SK-MEL-5 (cell line): ENCODE measurements around the gene NDST3. TPM values are rescaled to one million over a fixed set of nuclear protein-coding genes. Genes with fewer than 3 reads are reported as not detected.
A peak's percentile ranks its signal among the peaks of the same experiment; 100 is the strongest.

Experiments
- DNase-seq: peaks from one replicate; pipeline ENCODE4 v3.0.0-alpha.2; 2016; ENCODE audit warnings: low read depth, low spot score
- in situ Hi-C: cut with HindIII; loops from 2 replicates; pipeline ENCODE4 v1.10.0; 2016; ENCODE audit warnings: low sequenced_read_pairs, high pct_unique_total_duplicates, low pct_unique_long_range_greater_than_20kb
- total RNA-seq: library from RNA; depleted of rRNA; stranded (reverse); fragments of >200 nt; shearing (Covaris generic); gene quantifications from 2 replicates; pipeline ENCODE4 v1.2.3, GENCODE V29; 2014

Gene NDST3
- total RNA-seq, 1 experiment from 2014 or later: not detected

DNA sequence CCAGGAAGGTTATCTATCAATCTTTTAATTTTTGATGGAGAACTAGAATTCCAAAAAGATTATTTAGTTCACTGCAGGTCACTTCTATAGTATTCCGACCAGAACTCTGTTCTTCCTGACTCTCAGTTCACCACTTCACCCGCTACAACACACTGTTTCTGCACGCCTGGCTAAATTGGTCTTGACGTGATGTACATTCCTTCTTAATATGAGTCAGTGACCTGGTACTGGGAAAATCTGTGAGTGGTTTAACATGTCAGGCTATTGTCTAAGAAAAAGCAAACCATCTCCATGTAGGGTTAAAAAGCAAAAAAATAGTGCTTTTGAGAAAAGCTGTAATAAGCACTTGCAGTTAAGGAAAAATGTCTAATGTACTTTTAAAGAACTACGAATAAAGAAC is 120.4 kb downstream of the NDST3 start:
- in situ Hi-C loops: no loop called here
- no peak for DNase-seq

DNA sequence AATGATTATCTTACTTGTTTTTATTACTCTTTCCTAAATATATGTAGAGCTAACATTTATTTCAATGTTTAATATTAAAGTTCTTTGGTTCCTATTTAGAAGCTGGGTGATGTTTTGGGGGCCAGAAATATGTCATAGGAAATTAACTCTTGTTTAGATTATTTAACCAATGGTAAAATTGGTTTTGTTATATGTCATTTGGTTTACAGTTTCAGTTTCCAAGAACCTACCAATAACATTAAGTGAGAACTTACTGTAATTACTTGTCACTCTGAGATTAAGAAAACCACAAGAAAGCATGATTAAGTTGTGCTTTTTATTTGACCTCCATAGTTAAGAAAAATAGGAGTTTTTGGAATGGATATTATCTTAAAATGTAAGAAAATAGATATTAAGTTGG is 121.2 kb downstream of the NDST3 start:
- in situ Hi-C loops: no loop called here
- DNase-seq: no peak

DNA sequence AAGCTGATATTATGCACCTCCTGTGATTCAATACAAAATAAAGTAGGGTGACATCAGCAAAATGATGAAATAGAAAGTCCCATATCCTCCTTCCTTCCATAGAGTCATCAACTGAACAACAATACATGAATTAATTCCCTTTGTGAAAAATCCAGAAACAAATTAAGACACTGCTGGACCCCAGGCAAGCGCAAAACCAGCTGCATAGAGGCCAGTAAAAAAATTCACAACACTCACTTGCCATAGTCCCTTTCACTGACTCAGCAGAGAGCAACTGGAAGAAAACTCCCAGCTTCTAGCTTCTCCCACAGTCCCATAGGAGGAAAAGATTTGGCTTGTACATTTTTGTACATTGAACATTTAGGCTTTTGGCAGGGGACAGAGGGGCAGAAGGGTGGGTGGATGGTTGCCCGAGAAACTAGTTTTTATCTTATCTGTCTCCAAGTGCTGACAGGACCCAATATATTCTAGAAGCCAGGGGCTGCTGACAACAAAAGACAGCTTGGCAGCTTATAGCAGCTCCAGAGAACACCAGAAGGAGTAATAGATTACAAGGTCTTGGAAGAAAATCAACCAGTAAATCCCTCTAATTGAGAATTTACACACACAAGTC is 124.6 kb downstream of the NDST3 start:
- no peak for DNase-seq
- in situ Hi-C loops: no loop called here

DNA sequence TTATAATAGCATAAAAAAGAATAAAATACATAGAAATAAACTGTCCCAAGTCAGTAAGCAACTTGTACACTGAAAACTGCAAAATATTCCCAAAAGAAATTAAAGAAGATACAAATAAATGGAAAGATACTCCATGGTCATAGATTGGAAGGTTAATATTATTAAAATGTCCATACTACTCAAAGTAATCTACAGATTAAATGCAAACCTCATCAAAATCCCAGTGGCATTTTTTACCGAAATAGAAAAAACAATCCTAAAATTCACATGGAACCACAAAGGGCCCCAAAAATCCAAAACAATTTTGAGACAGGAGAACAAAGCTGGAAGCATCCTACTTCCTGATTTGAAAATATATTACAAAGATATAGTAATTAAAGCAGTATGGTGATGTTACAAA is 133.0 kb downstream of the NDST3 start:
- in situ Hi-C loops: no loop called here
- DNase-seq: no peak

DNA sequence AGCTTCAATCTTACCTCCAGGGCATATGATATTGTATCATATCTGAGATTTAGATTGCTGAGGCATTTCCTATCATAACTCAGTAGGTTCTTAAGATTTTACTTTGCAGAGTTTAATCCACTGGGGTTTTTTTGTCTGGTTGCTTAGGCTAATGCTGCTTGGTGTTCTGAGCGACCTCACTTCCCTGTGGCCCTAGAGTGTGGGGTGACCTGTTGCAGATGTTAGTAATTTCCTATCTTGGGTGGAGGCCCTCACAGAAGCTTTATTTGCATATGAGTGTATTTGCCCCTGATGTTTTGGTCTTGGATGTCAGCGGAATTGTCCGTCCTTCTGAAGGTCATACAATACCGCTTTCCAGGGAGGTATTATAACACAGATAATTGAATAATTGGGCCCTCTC is 137.1 kb downstream of the NDST3 start:
- in situ Hi-C loops: no loop called here
- no peak for DNase-seq

DNA sequence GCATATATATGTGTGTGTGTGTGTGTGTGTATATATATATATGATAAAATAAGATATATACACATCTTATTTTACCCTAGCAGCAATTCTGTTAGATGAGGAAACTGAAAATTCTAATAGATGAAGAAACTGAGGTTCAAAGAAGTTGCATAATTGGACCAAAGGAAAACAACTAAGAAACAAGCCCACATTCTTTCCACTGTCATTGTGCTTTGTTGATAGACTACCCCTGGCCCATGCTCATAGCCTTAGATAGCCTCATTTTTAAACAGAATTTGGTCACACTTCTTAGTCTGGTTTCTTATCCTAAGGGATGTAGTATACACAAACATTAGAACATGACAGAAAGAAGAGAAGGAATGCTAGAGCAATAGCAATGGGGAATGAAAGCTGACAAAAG is 138.8 kb downstream of the NDST3 start:
- DNase-seq: no peak
- in situ Hi-C loops: no loop called here

DNA sequence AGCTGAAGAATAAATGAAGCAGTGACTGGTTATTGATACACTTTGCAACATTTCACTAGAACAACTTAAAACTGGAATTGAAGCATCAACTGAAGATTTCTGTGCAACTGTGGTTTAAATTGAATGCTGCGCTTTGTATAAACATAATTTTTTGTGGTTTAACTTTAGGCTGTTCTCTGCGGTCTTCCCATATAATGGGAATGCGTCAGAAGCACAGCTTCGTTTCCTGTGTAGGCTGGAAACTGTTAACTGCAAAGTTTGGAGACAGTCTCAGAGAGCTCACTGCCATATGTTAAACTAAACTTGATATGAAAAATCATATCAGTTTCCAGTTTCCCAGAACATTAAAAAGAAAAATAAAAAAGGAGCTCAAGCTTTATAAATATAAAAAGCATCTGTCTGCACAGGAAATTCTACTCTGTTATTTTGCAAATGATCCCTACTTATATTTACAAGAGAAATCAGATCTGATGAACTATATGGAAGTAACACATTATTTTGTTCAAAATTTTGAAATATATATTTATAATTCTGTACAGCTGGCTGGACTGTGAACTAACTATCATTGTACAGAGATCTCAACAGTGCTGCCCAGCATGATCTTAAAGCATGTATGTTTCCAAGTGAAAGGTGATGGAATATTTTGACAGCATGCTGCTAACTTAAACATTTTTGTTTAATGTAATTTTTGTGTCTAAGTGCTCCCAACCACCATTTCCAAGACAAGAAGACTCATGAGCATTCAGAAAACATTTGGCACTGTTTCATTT is 139.9 kb downstream of the NDST3 start:
- peak; percentile 84 for DNase-seq
- in situ Hi-C loops: no loop called here

DNA sequence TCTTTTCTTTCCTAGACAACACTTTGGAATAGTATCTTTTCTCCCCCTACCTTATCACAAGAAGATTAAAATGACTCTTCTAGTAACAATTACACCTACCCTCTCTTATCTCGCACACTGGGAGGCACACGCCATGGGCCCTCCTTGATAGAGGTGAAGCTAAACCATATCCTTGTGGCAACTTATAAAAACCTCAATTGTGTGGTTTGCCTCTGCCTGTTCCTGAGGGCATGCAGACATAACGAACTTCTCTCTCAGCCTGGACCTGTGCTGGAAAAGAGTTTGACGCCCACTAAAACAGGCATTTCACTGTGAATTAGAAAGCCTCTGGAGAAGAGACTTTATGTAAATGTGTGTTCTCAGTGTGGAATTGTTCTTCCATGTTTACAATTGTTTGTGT is 141.2 kb downstream of the NDST3 start:
- DNase-seq: peak; percentile 75
- in situ Hi-C loops: no loop called here

DNA sequence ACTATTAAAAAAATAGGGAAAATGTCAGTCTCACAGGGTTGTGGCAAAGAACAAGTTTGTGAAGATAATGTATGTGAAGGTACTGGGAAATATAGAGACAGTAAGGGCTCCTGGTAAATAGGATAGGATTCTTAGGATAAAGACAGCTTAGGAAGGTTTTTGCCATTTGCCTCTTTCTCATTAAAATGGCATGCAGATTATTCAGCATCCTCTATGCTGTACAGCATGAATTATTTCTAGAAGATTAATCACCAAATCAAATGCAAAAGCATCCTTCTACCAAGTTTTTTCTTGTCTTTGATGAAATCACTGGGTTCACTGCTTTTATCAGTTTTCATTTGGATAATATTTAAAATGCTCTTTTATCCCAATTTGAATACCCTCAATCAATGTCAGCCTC is 142.8 kb downstream of the NDST3 start:
- in situ Hi-C loops: no loop called here
- no peak for DNase-seq

DNA sequence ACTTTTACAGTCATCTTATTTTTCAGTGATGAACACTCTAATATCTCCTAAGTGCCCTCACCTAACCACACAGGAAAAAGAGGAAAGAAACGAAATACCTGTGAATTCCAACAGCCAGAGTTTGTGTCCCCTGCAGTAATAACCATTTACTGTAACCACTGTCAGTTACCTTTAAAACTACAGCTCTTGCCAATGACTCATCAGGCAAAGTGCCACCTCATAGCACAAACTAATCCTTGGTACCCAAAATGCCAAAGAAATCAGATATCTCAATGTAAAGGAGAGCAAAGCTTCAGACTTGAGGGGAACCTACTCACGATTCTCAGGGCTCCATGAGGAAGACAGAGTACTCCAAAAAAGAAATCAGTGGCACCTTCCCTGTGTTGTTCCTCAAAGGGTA is 146.5 kb downstream of the NDST3 start:
- in situ Hi-C loops: no loop called here
- no peak for DNase-seq

DNA sequence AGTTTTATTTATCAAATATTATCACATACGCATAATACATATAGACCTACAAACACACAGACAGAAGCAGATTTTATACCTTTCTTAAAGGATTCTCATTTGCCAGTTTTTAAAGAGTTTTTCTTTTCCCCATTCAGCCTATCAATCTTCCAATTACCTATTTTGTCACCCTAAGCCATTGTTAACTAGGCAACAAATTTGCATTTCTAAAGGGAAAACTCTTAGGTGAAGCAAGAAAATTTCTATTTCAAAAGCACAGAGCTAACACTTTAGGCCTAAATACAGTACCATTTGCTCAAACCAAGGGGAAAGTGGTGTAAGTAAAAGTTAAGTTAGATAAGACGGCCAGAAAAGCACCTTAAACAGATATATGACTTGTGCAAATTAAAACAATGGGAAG is 156.6 kb downstream of the NDST3 start:
- no peak for DNase-seq
- in situ Hi-C loops: no loop called here

DNA sequence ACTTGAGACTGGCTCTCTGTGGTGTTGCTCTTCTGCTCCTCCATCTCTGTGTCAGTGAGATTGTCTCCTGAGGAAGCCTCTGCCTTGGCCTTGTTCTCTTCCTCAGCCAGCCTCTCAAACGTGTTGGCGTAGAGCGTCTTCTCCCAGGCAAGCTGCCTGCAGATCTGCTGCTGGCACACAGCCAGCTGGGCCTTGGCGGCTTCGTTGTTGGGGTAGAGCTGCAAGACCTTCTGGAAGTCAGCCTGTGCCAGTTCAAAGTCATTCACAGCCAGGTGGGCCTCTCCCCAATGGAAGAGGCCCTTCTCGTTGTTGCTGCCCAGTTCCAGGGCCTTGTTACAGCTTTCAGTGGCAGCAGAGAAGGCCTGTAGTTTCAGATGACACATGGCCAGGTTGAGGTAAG is 159.1 kb downstream of the NDST3 start:
- in situ Hi-C loops: no loop called here
- no peak for DNase-seq

DNA sequence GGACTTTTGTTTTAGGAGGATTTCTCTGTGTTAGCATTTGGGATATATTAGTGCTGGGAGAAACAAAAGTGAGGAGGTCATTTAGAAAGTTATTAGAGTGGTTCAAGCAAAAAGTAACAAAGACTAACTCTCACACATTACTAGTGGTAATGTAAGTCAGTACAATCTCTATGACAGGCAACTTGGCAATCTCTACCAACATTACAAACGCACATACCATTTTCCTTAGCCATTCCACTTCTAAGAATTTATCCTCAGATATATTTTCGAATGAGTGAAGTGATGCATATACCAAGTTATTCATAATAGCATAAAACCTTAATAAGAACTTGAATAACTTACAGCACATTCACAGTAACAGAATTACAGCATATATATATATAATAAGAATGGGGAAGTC is 172.3 kb downstream of the NDST3 start:
- in situ Hi-C loops: no loop called here
- DNase-seq: no peak

DNA sequence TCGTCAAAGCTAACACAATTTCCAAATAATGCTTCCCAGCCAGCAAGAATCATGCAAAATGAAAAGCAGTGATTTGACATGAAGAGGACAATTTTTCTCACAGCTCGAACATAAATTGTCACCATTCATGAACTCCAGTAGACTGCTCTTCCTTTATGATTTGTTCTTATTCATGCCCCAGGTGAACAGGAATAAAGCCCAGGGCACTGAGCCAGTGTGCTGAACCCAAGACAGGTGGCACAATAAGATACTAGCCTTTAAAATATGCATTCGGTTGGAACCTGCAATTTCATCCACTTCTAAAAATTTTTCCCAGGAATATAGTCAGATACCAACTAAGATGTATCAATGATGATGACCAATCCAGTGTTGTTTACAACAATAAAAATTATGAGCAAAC is 178.8 kb downstream of the NDST3 start:
- DNase-seq: no peak
- in situ Hi-C loops: no loop called here

DNA sequence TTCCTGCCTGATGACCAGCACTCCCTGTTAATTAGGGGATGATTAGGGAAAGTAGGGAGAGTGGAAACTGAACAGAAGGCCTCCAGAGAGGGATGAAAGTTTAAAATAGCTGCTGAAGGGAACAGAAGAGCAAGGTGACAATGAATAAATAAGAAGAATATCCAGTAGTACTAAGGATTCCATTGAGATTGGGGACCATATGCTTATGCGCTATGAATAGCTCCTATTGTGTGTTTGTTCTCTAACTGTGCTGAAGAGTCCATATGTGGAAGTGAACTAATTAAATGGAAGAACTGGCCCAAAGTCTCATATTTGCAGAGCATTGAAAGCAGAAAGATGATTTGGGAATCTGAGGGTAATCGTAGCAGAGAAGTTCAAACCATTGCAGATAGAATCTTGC is 181.5 kb downstream of the NDST3 start:
- in situ Hi-C loops: no loop called here
- no peak for DNase-seq

DNA sequence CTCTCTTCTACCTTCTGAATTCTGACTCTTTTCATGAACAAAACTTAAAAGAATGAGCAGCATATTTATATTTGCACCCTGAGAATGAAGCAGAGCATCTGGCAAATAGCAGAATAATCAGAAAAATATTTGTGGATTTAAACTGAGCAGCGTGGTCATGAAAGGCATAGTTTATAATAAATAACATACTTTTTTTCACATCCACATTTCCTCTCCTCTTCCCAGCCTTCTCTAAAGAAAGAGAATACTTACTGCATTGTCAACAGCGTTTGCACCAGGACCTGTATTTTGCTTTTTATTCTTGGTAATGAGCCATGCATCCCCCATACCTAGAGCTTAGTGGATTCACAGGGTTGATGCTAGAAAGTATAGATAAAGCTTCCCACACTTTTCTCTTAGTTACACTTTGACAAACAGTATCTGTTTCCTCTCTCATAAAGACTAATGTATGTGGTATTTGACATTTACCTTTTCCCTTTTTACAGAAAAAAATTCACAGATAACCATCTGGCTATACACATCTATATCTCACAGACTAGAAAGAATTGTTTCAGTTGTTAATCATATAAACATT is 187.0 kb downstream of the NDST3 start:
- in situ Hi-C loops: no loop called here

DNA sequence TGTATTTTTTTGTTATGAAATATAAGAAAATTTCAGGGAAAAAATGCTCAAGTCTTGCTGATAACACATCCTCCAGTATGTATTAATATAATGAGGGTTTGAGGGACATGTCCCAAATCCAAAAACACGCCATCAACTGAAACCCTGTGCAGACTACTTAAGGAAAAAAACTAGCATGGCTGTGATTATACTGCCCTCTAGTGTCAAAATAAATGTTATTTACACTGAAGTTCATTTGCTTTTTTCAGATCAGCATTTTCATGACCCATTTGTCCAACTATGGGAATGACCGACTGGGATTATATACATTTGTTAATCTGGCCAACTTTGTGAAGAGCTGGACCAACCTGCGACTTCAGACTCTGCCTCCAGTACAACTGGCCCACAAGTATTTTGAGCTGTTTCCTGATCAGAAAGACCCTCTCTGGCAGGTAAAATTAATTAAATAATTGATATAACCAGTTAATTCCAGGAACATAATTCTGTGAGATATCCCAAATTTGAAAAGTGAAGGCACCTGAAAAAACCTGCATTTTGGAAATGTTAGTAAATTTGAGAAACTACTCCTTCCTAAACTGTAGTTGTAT is 190.1 kb downstream of the NDST3 start:
- peak; percentile 76 for DNase-seq
- in situ Hi-C loops: no loop called here

More for the DNA sequence above, 187.0 kb downstream of the NDST3 start:
- no peak for DNase-seq

DNA sequence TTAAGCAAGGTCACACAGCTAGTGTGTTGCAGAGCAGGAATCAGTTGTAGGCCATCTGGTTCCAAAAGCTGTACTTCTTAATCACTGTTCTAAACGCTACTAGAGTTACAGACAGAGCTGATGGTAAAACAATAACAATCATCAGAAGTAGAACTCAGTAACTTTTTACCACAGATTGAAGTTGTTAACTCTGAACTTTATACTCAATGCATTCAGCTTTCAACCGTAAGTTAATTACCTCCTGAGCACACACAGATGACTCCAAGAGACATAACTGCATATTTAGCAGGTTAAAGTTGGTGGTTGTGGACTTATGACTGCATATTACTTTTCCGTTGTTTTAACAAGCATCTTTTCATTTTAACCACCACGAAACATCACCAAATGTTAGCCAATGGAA is 191.2 kb downstream of the NDST3 start:
- DNase-seq: no peak
- in situ Hi-C loops: no loop called here
